CD4-positive, alpha-beta T cell (primary cell): ENCODE results near the gene SLC8A2. TPM values are rescaled to one million over a fixed set of nuclear protein-coding genes. Genes with fewer than 3 reads are reported as not detected.
"Not testable (repeated sequence)": the region's sequence is repeated elsewhere in the genome, so short reads cannot be mapped to it uniquely, and the experiment has no call there.

ENCODE experiments used
- ATAC-seq: fragments of 200-7000 bp; cut with Tn5 transposase; one replicate; pipeline ENCODE4 v1.10.0; 2022; ENCODE audit warnings: mild to moderate bottlenecking; ENCODE audit not compliant: poor library complexity
- CTCF ChIA-PET: fragments of 350-600 bp; sonication (Branson Sonifier 250); formaldehyde crosslinking; loops from one replicate; lab custom pipeline; 2021; ENCODE audit warnings: antibody characterized with exemption, inconsistent platforms; lab: Charles Lee
- POLR2A ChIA-PET: fragments of 350-600 bp; sonication (Branson Sonifier 250); formaldehyde crosslinking; loops from one replicate; lab custom pipeline; 2021; ENCODE audit warnings: antibody characterized with exemption, inconsistent platforms; lab: Charles Lee
- DNase-seq, 14 experiments: peaks; one replicate each; pipeline ENCODE4 v3.0.0-alpha.2; 2013 to 2020; ENCODE audit warnings: mixed read lengths in 2 of 14
- H3K27ac ChIP-seq, 2 donors: one replicate each; pipeline versions ENCODE4 v1.5.1 to v1.7.0; 2013; ENCODE audit warnings: low read length in 2 of 2, low read depth in 1 of 2, mild to moderate bottlenecking in 1 of 2
- H3K27me3 ChIP-seq, 2 experiments: 1 replicate in 1 of 2; 2 replicates in 1 of 2; pipeline versions ENCODE4 v1.6.1 to v1.7.0; 2013; ENCODE audit warnings: low read length in 2 of 2, control low read depth in 1 of 2, mild to moderate bottlenecking in 1 of 2, moderate library complexity in 1 of 2; ENCODE audit not compliant: insufficient read depth in 2 of 2, control insufficient read depth in 1 of 2
- H3K36me3 ChIP-seq: one replicate; pipeline ENCODE4 v1.6.1; 2013; ENCODE audit warnings: low read length, control low read depth; ENCODE audit not compliant: insufficient read depth
- H3K4me1 ChIP-seq: one replicate; pipeline ENCODE4 v1.6.1; 2013; ENCODE audit warnings: low read length, control low read depth; ENCODE audit not compliant: insufficient read depth
- H3K4me3 ChIP-seq: one replicate; pipeline ENCODE4 v1.5.1; 2013; ENCODE audit warnings: mild to moderate bottlenecking, low read length, moderate library complexity
- H3K9me3 ChIP-seq, 2 experiments: 1 replicate in 1 of 2; 2 replicates in 1 of 2; pipeline versions ENCODE4 v1.6.1 to v1.7.0; 2013; ENCODE audit warnings: low read length in 2 of 2, mild to moderate bottlenecking in 2 of 2, control low read depth in 1 of 2, moderate library complexity in 1 of 2; ENCODE audit not compliant: control insufficient read depth in 1 of 2, insufficient read depth in 1 of 2
- H3K27ac Mint-ChIP-seq: one replicate; pipeline ENCODE4 v1.8.0; 2020; ENCODE audit warnings: mixed read lengths
- H3K27me3 Mint-ChIP-seq: one replicate; pipeline ENCODE4 v1.8.0; 2021; ENCODE audit warnings: mixed read lengths
- H3K36me3 Mint-ChIP-seq: one replicate; pipeline ENCODE4 v1.8.0; 2021; ENCODE audit warnings: low read depth, mixed read lengths
- H3K4me1 Mint-ChIP-seq: one replicate; pipeline ENCODE4 v1.8.0; 2021; ENCODE audit warnings: low read depth, mixed read lengths
- H3K4me3 Mint-ChIP-seq: one replicate; pipeline ENCODE4 v1.8.0; 2020; ENCODE audit warnings: mild to moderate bottlenecking, mixed read lengths
- H3K9me3 Mint-ChIP-seq: one replicate; pipeline ENCODE4 v1.8.0; 2020; ENCODE audit warnings: mixed read lengths
- CTCF ChIP-seq: fragments of 200-600 bp; IDR thresholded peaks from one replicate; pipeline ENCODE4 v1.8.0; 2022; ENCODE audit warnings: antibody characterized with exemption, mild to moderate bottlenecking
- intact Hi-C, 2 experiments: fragments of 100-400 bp; cut with DNase I in 1 of 2; cut with micrococcal nuclease in 1 of 2; formaldehyde crosslinking; loops; one replicate each; pipeline versions ENCODE4 v1.15.1 to v1.9.0; 2023 to 2025; cut with DNase I, micrococcal nuclease
- total RNA-seq, 174 experiments: library from RNA in 2 of 174; stranded (reverse) in 2 of 174; gene quantifications; one replicate each; pipeline ENCODE4 v1.2.3 and lab custom pipeline; 2021 to 2026

Gene SLC8A2
- total RNA-seq, 2 experiments from 2014 or later, result not detected

- H3K36me3 Mint-ChIP-seq, result no peaks in the 10 kb centered on the region
- peaks cover 20% of the 10 kb centered on the region for H3K4me1 Mint-ChIP-seq
- intact Hi-C loops, result no loop called here
- Histone ChIP-seq H3K4me1 (peaks cover 21% of the 10 kb centered on the region), H3K9me3 (peaks cover 0 to 13% of the 10 kb centered on the region in 2 experiments), H3K4me3 (no peak overlapping the region), H3K27me3 (peaks cover 28 to 36% of the 10 kb centered on the region in 2 experiments), H3K36me3 (no peaks in the 10 kb centered on the region), H3K27ac (no peak overlapping the region)
- ChIA-PET POLR2A (no interaction called here), CTCF (interaction anchor here (1.0 kb wide), 1 partner anchor 66 kb away, joined by 3 read pairs; no protein-coding TSS in a partner anchor)
- no peak overlapping the region for H3K4me3 Mint-ChIP-seq
- ATAC-seq (no peak), DNase-seq (no peak)
- H3K9me3 Mint-ChIP-seq, result no peaks in the 10 kb centered on the region
- H3K27ac Mint-ChIP-seq, result no peak overlapping the region
- no peak for TF ChIP-seq CTCF
- H3K27me3 Mint-ChIP-seq, result peaks cover 51% of the 10 kb centered on the region
Observed at GRCh38 chr19:47414469-47414868, 57.2 kb downstream of the SLC8A2 start.

GRCh38 chr19:47413941-47414340 lies 57.8 kb downstream of the SLC8A2 start:
- Mint-ChIP-seq H3K36me3 (no peaks in the 10 kb centered on the region), H3K27me3 (peaks cover 55% of the 10 kb centered on the region), H3K9me3 (no peaks in the 10 kb centered on the region), H3K4me3 (no peak overlapping the region), H3K4me1 (peaks cover 20% of the 10 kb centered on the region), H3K27ac (no peak overlapping the region)
- H3K9me3 ChIP-seq, result peaks cover 0 to 12% of the 10 kb centered on the region in 2 experiments
- H3K4me1 ChIP-seq, result peaks cover 18% of the 10 kb centered on the region
- no peak overlapping the region for H3K4me3 ChIP-seq
- intact Hi-C loops, result no loop called here
- TF ChIP-seq CTCF, result no peak
- ChIA-PET CTCF (no interaction called here), POLR2A (no interaction called here)
- H3K27me3 ChIP-seq, result peaks cover 26 to 33% of the 10 kb centered on the region in 2 experiments
- no peak for DNase-seq
- no peak overlapping the region for H3K27ac ChIP-seq
- no peaks in the 10 kb centered on the region for H3K36me3 ChIP-seq
- no peak for ATAC-seq

- H3K36me3 Mint-ChIP-seq, POLR2A ChIA-PET, ATAC-seq, H3K27ac ChIP-seq, H3K9me3 Mint-ChIP-seq, intact Hi-C loops, H3K4me1 Mint-ChIP-seq, H3K4me1 ChIP-seq, H3K4me3 Mint-ChIP-seq, H3K27ac Mint-ChIP-seq, H3K36me3 ChIP-seq, DNase-seq, H3K4me3 ChIP-seq: not testable (repeated sequence)
- CTCF ChIA-PET, result interaction anchor here (1.7 kb wide), 1 partner anchor 21 kb away, joined by 3 read pairs; no protein-coding TSS in a partner anchor
- H3K9me3 ChIP-seq, result peaks cover 0 to 23% of the 10 kb centered on the region in 2 experiments
- H3K27me3 ChIP-seq, result peaks cover 13 to 16% of the 10 kb centered on the region in 2 experiments
- peaks cover 53% of the 10 kb centered on the region for H3K27me3 Mint-ChIP-seq
Observed at GRCh38 chr19:47411696-47412095, 60.0 kb downstream of the SLC8A2 start.

- CTCF ChIA-PET, result interaction anchor here (1.7 kb wide), 1 partner anchor 20 kb away, joined by 3 read pairs; no protein-coding TSS in a partner anchor
- H3K4me3 Mint-ChIP-seq, result no peak overlapping the region
- no peaks in the 10 kb centered on the region for H3K9me3 Mint-ChIP-seq
- peaks cover 53% of the 10 kb centered on the region for H3K27me3 Mint-ChIP-seq
- H3K27ac ChIP-seq, result no peak overlapping the region
- H3K27ac Mint-ChIP-seq, result no peak overlapping the region
- H3K4me1 ChIP-seq, result no peaks in the 10 kb centered on the region
- no peaks in the 10 kb centered on the region for H3K36me3 ChIP-seq
- POLR2A ChIA-PET, result no interaction called here
- ATAC-seq (no peak), DNase-seq (no peak)
- H3K27me3 ChIP-seq, result peaks cover 13 to 16% of the 10 kb centered on the region in 2 experiments
- H3K36me3 Mint-ChIP-seq, result no peaks in the 10 kb centered on the region
- intact Hi-C loops, result no loop called here
- TF ChIP-seq CTCF, result no peak
- no peaks in the 10 kb centered on the region for H3K4me1 Mint-ChIP-seq
- peaks cover 0 to 20% of the 10 kb centered on the region in 2 experiments for H3K9me3 ChIP-seq
- no peak overlapping the region for H3K4me3 ChIP-seq
Observed at GRCh38 chr19:47411101-47411500, 60.6 kb downstream of the SLC8A2 start.
